Left lung (tissue), 10 donors: ENCODE data around the gene RALB. TPM values are rescaled to one million over a fixed set of nuclear protein-coding genes. Genes with fewer than 3 reads are reported as not detected.
A peak's percentile ranks its signal among the peaks of the same experiment; 100 is the strongest.

ENCODE experiments used
- ATAC-seq: fragments of 200-7000 bp; cut with Tn5 transposase; one replicate; pipeline ENCODE4 v1.9.1; 2020; ENCODE audit warnings: moderate library complexity
- DNase-seq, 4 donors: peaks; one replicate each; pipeline ENCODE4 v3.0.0-alpha.2; 2013 to 2020
- H3K27ac ChIP-seq, 2 donors: fragments of 200-600 bp; sonication (generic) in 1 of 2; one replicate each; pipeline versions ENCODE4 v1.5.0 to v1.8.0; 2020 to 2021
- H3K27me3 ChIP-seq, 2 donors: fragments of 200-600 bp; sonication (generic) in 1 of 2; one replicate each; pipeline versions ENCODE4 v1.5.0 to v1.8.0; 2020 to 2021
- H3K36me3 ChIP-seq, 2 donors: fragments of 200-600 bp; sonication (generic) in 1 of 2; one replicate each; pipeline versions ENCODE4 v1.5.0 to v1.8.0; 2020 to 2021
- H3K4me1 ChIP-seq, 2 donors: fragments of 200-600 bp; one replicate each; pipeline ENCODE4 v1.8.0; 2021
- H3K4me3 ChIP-seq, 2 donors: fragments of 200-600 bp; sonication (generic) in 1 of 2; one replicate each; pipeline versions ENCODE4 v1.5.0 to v1.8.0; 2020 to 2021; ENCODE audit warnings: mild to moderate bottlenecking in 1 of 2
- H3K9me3 ChIP-seq, 2 donors: fragments of 200-600 bp; sonication (generic) in 1 of 2; one replicate each; pipeline versions ENCODE4 v1.5.0 to v1.8.0; 2020 to 2021
- CTCF ChIP-seq, 2 donors: fragments of 200-600 bp; sonication (generic) in 1 of 2; IDR thresholded peaks; one replicate each; pipeline versions ENCODE4 v1.5.0 to v1.8.0; 2021; ENCODE audit warnings: antibody characterized with exemption in 2 of 2
- intact Hi-C, 2 donors: fragments of 100-400 bp; cut with DNase I; formaldehyde crosslinking; loops; one replicate each; pipeline versions ENCODE4 v1.11.2 to v1.14.2; 2022
- polyA plus RNA-seq, 6 donors: library from polyadenylated mRNA; unstranded; fragments of 120-200 nt; gene quantifications; one replicate each; pipeline ENCODE4 v1.2.1, GENCODE V29; 2013; ENCODE audit not compliant: insufficient read length in 6 of 6
- total RNA-seq, 2 donors: library from RNA; stranded (reverse); fragmentation: NEBNext Ultra II Directional; extraction: Animal tissue kit (Norgen Biotek cat#: 25700); gene quantifications; one replicate each; pipeline ENCODE4 v1.2.1, GENCODE V29; 2021
- donor health status: DM: no; HTN: yes; CAD: no.
- donor health status: DM: no; HTN: no; CAD: no.

Gene RALB
- total and polyA plus RNA-seq, 8 donors, result 50.5 to 143 (median 112) TPM

DNA sequence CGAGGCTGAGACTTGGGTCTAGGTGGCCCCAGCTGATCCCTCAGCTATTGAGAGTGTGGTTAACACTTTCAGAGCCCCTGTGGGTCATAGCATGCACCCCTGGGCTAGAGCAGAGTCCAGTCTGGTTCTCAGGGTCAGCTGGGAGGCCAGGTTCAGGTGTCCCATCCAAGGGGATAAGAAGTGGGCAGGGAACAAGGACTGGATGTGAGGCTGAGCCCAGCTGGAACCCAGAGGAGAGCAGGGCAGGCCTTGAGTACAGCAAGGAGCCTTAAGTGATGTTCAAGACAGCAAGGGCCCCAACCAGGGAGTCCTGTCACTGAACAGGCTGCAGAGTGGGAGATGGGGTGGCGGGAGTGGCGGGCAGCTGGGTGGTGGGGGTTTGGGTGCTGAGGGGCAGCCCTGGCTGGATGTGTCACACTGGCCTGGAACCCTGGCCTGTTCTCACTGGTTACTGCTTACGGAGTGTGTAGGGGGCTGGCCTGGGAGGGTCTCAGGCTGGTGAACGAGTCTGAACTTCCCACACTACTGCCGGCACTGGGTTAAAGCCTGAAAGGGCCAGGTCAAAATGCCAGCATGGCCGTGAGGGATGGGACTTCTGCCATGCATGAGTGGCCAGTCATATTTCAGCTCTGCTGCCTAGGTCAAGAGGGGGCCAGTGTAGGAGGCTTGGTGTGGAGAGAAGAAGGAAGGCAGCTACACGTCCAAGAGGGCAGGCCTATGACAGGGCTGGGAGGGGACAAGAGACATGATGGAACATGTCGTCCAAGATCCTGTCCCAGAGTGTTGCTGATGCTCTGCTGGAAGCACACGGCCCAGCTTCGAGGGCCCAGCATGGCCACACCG, 43.0 kb upstream of the RALB start:
- ATAC-seq, result no peak
- Histone ChIP-seq H3K27me3 (no peaks in the 10 kb centered on the region), H3K4me1 (peaks cover 0 to 26% of the 10 kb centered on the region in 2 donors), H3K27ac (peak overlapping the region in 1 of 2 donors; percentile 70), H3K9me3 (no peaks in the 10 kb centered on the region), H3K4me3 (no peak overlapping the region), H3K36me3 (no peaks in the 10 kb centered on the region)
- intact Hi-C loops, result no loop called here
- no peak for DNase-seq
- no peak for TF ChIP-seq CTCF (IDR thresholded peaks at IDR 0.05)

DNA sequence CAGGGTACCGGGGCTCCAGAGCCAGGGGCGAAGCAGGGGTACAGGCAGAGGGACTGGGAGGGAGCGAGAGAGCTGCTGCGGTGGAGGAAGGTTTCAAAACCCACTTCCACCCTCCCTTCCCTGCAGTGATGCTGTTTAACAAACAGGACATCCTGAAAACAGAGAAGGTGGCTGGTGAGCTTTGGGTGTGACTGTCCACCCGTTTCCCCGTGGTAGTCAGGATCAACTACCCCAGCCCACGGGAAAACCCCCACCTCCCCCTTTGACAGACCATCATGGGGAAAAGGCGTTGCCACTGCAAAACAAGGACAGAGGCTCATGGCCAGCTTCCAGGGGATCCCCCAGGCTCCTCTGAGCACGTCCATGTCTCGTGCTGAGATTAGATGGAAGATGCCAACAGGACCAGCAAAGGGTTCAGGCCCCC, 42.4 kb upstream of the RALB start:
- TF ChIP-seq CTCF (IDR thresholded peaks at IDR 0.05), result no peak
- Histone ChIP-seq H3K27ac (peak overlapping the region in 1 of 2 donors; percentile 70), H3K36me3 (no peaks in the 10 kb centered on the region), H3K27me3 (no peaks in the 10 kb centered on the region), H3K4me3 (no peak overlapping the region), H3K4me1 (peaks cover 0 to 25% of the 10 kb centered on the region in 2 donors), H3K9me3 (no peaks in the 10 kb centered on the region)
- ATAC-seq (no peak), DNase-seq (no peak)
- intact Hi-C loops, result no loop called here

DNA sequence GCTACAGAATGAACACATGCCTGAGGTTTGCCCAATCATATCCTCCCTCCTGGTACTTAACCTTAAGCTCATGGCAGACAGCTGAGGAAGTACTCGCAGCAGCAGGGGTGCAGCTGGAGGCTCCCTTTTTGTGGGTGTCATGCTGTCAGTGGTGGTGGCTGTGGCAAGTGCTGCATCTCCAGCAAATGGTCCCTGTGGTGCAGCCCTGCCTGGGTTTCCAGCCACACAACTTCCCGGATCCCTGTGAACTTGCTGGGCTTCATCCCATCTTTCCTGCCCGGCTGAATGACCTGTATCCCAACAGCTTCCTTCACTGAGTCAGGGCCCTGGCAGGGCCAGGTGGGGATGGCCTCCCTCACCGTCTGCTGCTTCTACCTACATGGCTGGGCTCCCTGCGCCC, 34.5 kb upstream of the RALB start:
- Histone ChIP-seq H3K4me1 (peaks cover 9 to 34% of the 10 kb centered on the region in 2 donors), H3K4me3 (no peak overlapping the region), H3K27me3 (no peaks in the 10 kb centered on the region), H3K36me3 (peaks cover 0 to 16% of the 10 kb centered on the region in 2 donors), H3K27ac (no peak overlapping the region), H3K9me3 (no peaks in the 10 kb centered on the region)
- ATAC-seq, result no peak
- intact Hi-C loops, result no loop called here
- DNase-seq, result no peak
- TF ChIP-seq CTCF (IDR thresholded peaks at IDR 0.05), result no peak

DNA sequence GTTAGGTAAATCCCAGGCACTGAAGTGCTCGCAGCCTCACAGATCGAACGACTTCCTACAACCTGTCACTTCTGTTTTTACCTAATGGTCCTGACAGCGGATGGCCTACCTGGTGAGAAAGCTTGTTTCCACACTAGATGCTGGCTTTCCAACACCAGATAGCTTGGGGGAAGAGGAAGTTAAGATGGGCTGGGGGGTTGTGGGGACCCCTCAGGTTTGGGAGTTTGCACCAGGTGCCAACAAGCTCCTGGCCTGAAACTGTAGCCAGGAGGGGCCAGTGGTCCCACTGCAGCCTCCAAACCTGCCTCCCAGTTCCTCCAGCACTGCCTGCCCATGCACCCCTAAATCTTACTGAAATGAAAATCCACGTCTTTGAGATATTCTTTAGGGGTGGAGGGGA, 33.4 kb upstream of the RALB start:
- peaks cover 13 to 42% of the 10 kb centered on the region in 2 donors for H3K4me1 ChIP-seq
- H3K9me3 ChIP-seq, result no peaks in the 10 kb centered on the region
- TF ChIP-seq CTCF (IDR thresholded peaks at IDR 0.05), result no peak
- DNase-seq, result no peak
- H3K27me3 ChIP-seq, result no peaks in the 10 kb centered on the region
- no peak for ATAC-seq
- H3K4me3 ChIP-seq, result no peak overlapping the region
- H3K36me3 ChIP-seq, result peaks cover 0 to 16% of the 10 kb centered on the region in 2 donors
- intact Hi-C loops, result no loop called here
- no peak overlapping the region for H3K27ac ChIP-seq

DNA sequence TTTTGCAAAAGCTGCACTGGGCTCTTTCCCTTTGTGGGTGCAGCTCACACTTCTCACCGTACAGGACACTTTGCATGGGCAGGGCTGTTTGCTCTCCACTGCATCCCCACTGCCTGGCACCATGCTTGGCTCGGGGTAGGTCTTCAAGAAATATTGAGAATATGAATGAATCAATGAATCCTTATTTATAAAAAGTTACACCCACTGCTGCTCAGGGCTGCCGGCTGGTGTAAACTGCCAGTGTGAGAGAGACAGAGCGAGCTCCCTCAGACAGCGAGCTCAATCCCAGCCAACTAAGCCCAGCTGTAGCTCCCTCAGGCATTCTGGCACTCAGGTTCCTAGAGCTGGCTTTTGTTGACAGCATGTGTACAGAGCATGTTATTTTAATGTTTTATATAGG, 32.9 kb upstream of the RALB start:
- H3K27ac ChIP-seq, result no peak overlapping the region
- no peaks in the 10 kb centered on the region for H3K9me3 ChIP-seq
- no peaks in the 10 kb centered on the region for H3K27me3 ChIP-seq
- H3K36me3 ChIP-seq, result peaks cover 0 to 16% of the 10 kb centered on the region in 2 donors
- DNase-seq, result no peak
- no peak for TF ChIP-seq CTCF (IDR thresholded peaks at IDR 0.05)
- intact Hi-C loops, result no loop called here
- H3K4me1 ChIP-seq, result peaks cover 13 to 45% of the 10 kb centered on the region in 2 donors
- ATAC-seq, result no peak
- no peak overlapping the region for H3K4me3 ChIP-seq
